Endodermal cell (in vitro differentiated cells): ENCODE results near the gene MLN. TPM values are rescaled to one million over a fixed set of nuclear protein-coding genes. Genes with fewer than 3 reads are reported as not detected.

Experiments used
- DNase-seq: peaks from one replicate; pipeline ENCODE4 v3.0.0-alpha.2; 2017
- H3K27ac ChIP-seq: 2 replicates; pipeline ENCODE4 v1.5.1; 2013; ENCODE audit warnings: mild to moderate bottlenecking, low read depth, low read length, moderate library complexity
- H3K27me3 ChIP-seq: 2 replicates; pipeline ENCODE4 v1.6.1; 2013; ENCODE audit warnings: mild to moderate bottlenecking, low read length, moderate library complexity; ENCODE audit not compliant: insufficient read depth, control insufficient read depth, poor library complexity, severe bottlenecking
- H3K36me3 ChIP-seq: 2 replicates; pipeline ENCODE4 v1.7.0; 2013; ENCODE audit warnings: mild to moderate bottlenecking, low read length, moderate library complexity; ENCODE audit not compliant: control insufficient read depth, insufficient read depth
- H3K4me1 ChIP-seq: one replicate; pipeline ENCODE4 v1.7.0; 2013; ENCODE audit warnings: low read length; ENCODE audit not compliant: control insufficient read depth, insufficient read depth
- H3K4me3 ChIP-seq: 2 replicates; pipeline ENCODE4 v1.5.1; 2013; ENCODE audit warnings: mild to moderate bottlenecking, low read length, moderate library complexity
- H3K9ac ChIP-seq: 2 replicates; pipeline ENCODE4 v1.6.1; 2013; ENCODE audit warnings: mild to moderate bottlenecking, low read length, moderate library complexity; ENCODE audit not compliant: poor library complexity, severe bottlenecking; ENCODE audit errors: extremely low read depth
- H3K9me3 ChIP-seq: 2 replicates; pipeline ENCODE4 v1.6.1; 2013; ENCODE audit warnings: mild to moderate bottlenecking, low read length, moderate library complexity; ENCODE audit not compliant: control insufficient read depth
- H3K27ac Mint-ChIP-seq: 2 replicates; pipeline ENCODE4 v1.8.0; 2020; ENCODE audit warnings: mixed read lengths
- H3K27me3 Mint-ChIP-seq: 2 replicates; pipeline ENCODE4 v1.8.0; 2021; ENCODE audit warnings: mild to moderate bottlenecking, mixed read lengths; ENCODE audit not compliant: insufficient read depth
- H3K36me3 Mint-ChIP-seq: 2 replicates; pipeline ENCODE4 v1.8.0; 2020; ENCODE audit warnings: low read depth, mixed read lengths
- H3K4me1 Mint-ChIP-seq: 2 replicates; pipeline ENCODE4 v1.8.0; 2020; ENCODE audit warnings: mixed read lengths
- H3K4me3 Mint-ChIP-seq: 2 replicates; pipeline ENCODE4 v1.8.0; 2020; ENCODE audit warnings: mild to moderate bottlenecking, moderate library complexity, mixed read lengths
- H3K9me3 Mint-ChIP-seq: 2 replicates; pipeline ENCODE4 v1.8.0; 2020; ENCODE audit warnings: mild to moderate bottlenecking, mixed read lengths
- CTCF ChIP-seq: fragments of 200-600 bp; sonication (generic); conservative IDR thresholded peaks from 2 replicates; pipeline ENCODE4 v1.5.0; 2021; ENCODE audit warnings: antibody characterized with exemption, mild to moderate bottlenecking
- WGBS, 2 experiments: methylation state at CpG; one replicate each; pipeline versions ENCODE4 v1.1.5 to v1.1.7; 2013; ENCODE audit warnings: missing lambda C conversion rate in 2 of 2, mixed read lengths in 1 of 2; ENCODE audit not compliant: insufficient coverage in 1 of 2, insufficient read length in 1 of 2; 5-methylcytosine and 5-hydroxymethylcytosine counted together
- total RNA-seq, 2 donors: library from RNA; stranded (reverse); fragmentation: NEBNext Ultra II Directional in 1 of 2; extraction: Animal tissue kit (Norgen Biotek cat#: 25700) in 1 of 2; gene quantifications; 2 replicates in 1 of 2; 3 replicates in 1 of 2; pipeline ENCODE4 v1.2.1, GENCODE V29; 2021

MLN gene
- total RNA-seq, 2 donors from 2014 or later, result not detected

GRCh38 chr6:33778444-33779121 is 25.2 kb downstream of the MLN start:
- Histone ChIP-seq H3K27ac (no peak overlapping the region), H3K9ac (no peak overlapping the region), H3K36me3 (peaks cover 85% of the 10 kb centered on the region), H3K4me3 (no peak overlapping the region), H3K9me3 (no peaks in the 10 kb centered on the region), H3K27me3 (no peaks in the 10 kb centered on the region), H3K4me1 (peaks cover 34% of the 10 kb centered on the region)
- 54 to 63% methylated on average over 12 of the region's 12 CpGs for WGBS, 2 experiments
- H3K4me3 Mint-ChIP-seq, result no peak overlapping the region
- H3K9me3 Mint-ChIP-seq, result no peaks in the 10 kb centered on the region
- peak; percentile 76 for DNase-seq
- peaks cover 75% of the 10 kb centered on the region for H3K36me3 Mint-ChIP-seq
- TF ChIP-seq CTCF, result no peak
- H3K27me3 Mint-ChIP-seq, result no peaks in the 10 kb centered on the region
- H3K4me1 Mint-ChIP-seq, result peaks cover 52% of the 10 kb centered on the region
- H3K27ac Mint-ChIP-seq, result peak overlapping the region; percentile 28

GRCh38 chr6:33777398-33778388 is 26.1 kb downstream of the MLN start:
- Mint-ChIP-seq H3K27ac (no peak overlapping the region), H3K27me3 (no peaks in the 10 kb centered on the region), H3K9me3 (no peaks in the 10 kb centered on the region), H3K4me1 (peaks cover 56% of the 10 kb centered on the region), H3K36me3 (peaks cover 73% of the 10 kb centered on the region), H3K4me3 (no peak overlapping the region)
- peaks cover 34% of the 10 kb centered on the region for H3K4me1 ChIP-seq
- no peak for TF ChIP-seq CTCF
- H3K27ac ChIP-seq, result peak overlapping the region; percentile 49
- no peaks in the 10 kb centered on the region for H3K9me3 ChIP-seq
- WGBS, 2 experiments, result 89% methylated on average over 21 to 25 of the region's 25 CpGs
- DNase-seq, result no peak
- H3K36me3 ChIP-seq, result peaks cover 83% of the 10 kb centered on the region
- H3K4me3 ChIP-seq, result no peak overlapping the region
- H3K9ac ChIP-seq, result no peak overlapping the region
- no peaks in the 10 kb centered on the region for H3K27me3 ChIP-seq

- DNase-seq, result no peak
- peaks cover 70% of the 10 kb centered on the region for H3K36me3 Mint-ChIP-seq
- no peaks in the 10 kb centered on the region for H3K9me3 Mint-ChIP-seq
- no peaks in the 10 kb centered on the region for H3K9me3 ChIP-seq
- 93 to 97% methylated on average over 8 to 13 of the region's 13 CpGs for whole genome bisulfite sequencing, 2 experiments
- no peaks in the 10 kb centered on the region for H3K27me3 ChIP-seq
- peaks cover 34% of the 10 kb centered on the region for H3K4me1 ChIP-seq
- H3K4me3 ChIP-seq, result no peak overlapping the region
- H3K27ac Mint-ChIP-seq, result no peak overlapping the region
- H3K36me3 ChIP-seq, result peaks cover 79% of the 10 kb centered on the region
- H3K27ac ChIP-seq, result no peak overlapping the region
- no peak for TF ChIP-seq CTCF
- no peaks in the 10 kb centered on the region for H3K27me3 Mint-ChIP-seq
- no peak overlapping the region for H3K4me3 Mint-ChIP-seq
- peaks cover 57% of the 10 kb centered on the region for H3K4me1 Mint-ChIP-seq
- no peak overlapping the region for H3K9ac ChIP-seq
These were observed 27.0 kb downstream of the MLN start for GRCh38 chr6:33776764-33777163.
